ENCODE measurements around the gene CDCA8.

Gene CDCA8

DNA sequence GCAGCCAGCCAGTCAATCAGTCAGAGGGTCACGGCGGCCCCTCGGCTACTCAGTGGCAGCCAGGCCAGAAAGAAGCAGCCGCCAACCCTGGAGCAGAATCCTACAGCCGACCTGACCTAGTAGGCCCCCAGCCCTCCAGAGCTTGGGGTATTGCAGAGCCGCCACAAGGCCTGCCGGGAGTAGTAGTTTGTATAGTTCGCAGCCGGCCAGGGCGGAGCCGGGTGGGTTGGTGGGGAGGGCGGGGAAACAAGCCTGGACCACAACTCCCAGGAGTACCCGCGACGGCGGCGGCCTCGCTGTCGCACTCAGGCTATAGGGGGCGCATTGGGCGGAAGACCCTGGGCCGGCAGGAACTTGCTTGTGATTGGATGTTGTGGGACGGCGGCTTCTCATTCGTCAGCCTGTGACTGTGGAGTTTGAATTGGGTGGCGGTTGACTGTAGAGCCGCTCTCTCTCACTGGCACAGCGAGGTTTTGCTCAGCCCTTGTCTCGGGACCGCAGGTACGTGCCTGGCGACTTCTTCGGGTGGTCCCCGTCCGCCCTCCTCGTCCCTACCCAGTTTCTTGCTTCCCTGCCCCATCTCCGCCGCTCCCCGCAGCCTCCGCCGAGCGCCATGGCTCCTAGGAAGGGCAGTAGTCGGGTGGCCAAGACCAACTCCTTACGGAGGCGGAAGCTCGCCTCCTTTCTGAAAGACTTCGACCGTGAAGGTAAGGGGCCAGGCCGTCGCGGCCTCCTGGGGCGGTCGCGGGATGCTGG lies at the start of gene CDCA8:
CDCA8 (plus strand) TSS at position 439 of the 756 bp plus-strand sequence; CDS start at position 614, 175 bp downstream.
- DNase-seq, result peak; percentile 96

GRCh38 chr1:37647281-37647680 lies 45.0 kb upstream of the CDCA8 start:
- DNase-seq, result no peak

DNA sequence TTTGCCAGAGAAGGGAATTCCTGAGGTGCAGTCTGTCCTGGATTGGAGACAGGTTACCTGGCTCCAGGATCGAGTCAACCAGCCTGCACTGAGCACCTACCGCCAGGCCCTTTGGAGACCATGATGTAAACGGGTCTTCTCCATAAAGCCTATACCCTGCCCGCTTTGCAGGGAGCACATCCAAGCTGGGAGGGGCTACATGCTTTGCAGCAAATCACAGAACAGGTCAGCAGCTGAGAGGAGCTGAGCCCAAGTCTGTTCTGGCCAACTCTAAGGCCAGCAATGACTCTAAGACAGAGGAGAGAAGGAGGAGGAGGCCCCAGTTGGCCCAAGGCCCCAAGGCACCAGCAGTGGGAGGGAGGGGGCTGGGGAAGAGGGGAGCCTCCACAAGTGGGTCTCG lies 42.1 kb upstream of the CDCA8 start:
- DNase-seq, result no peak

- DNase-seq, result no peak
Measured at GRCh38 chr1:37650721-37651120, 41.6 kb upstream of the CDCA8 start.

DNA sequence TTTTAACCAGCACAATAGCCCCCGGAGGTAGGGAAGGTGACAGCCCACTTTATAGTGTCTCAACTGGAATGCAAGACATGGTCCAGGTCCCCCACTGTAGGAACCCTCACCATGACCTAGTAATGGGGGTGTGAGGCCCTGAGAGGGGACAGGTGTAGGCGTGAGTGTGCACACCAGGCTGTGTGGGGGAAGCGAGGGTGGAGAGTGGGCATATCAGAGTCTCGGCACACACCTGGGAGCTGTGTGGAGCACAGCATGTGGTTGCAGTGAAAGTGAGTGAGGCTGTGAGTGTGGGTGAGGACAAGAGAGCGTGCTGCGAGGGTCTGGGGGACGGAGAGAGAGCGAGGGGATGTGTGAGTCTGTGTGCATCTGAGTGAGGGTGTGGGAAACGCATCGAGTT lies 40.5 kb upstream of the CDCA8 start:
- no peak for DNase-seq

DNA sequence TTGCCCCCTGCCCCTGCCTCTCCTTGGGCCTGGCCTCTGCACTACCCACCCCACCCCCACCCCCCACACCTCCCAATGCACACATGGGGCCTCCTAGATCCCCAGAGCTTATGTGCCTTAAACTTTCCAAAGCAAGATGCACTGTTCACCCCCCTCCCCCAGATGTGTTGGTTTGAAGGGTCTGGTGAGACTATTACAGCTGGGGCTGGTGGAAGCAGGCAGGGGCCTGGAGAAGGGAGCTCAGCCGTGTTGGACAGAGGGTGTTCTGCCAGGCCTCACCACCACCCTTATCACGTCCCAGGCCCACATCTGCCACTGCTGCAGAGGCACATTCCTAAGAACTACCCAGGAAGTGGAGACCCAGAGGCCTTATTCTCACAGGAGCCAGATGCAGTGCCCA lies 39.3 kb upstream of the CDCA8 start:
- no peak for DNase-seq

GRCh38 chr1:37653906-37654305 lies 38.4 kb upstream of the CDCA8 start:
- DNase-seq, result no peak

DNA sequence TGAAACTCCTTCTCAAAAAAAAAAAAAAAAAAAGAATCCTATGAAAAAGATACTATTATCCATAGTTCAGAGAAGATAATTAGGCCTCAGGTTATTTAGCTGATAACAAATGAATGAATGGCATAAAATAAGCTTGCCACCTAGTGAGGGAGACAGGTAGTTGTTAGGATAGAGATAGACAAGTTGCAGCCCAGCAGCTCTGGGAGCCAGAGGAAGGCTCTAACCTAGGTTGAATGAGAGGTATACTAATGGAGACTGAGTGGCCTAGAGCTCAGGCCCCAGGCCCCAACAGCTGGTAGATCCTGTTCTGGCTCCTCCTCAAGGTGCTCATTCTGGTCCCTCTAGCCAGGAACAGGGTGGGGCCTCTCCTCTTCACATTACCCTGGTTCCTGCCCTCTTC lies 37.0 kb upstream of the CDCA8 start:
- DNase-seq, result no peak

GRCh38 chr1:37656026-37656425 lies 36.3 kb upstream of the CDCA8 start:
- no peak for DNase-seq

GRCh38 chr1:37656881-37657280 lies 35.4 kb upstream of the CDCA8 start:
- no peak for DNase-seq

GRCh38 chr1:37657620-37658412 lies 34.5 kb upstream of the CDCA8 start:
- no peak for DNase-seq

GRCh38 chr1:37658486-37658885 lies 33.8 kb upstream of the CDCA8 start:
- no peak for DNase-seq

DNA sequence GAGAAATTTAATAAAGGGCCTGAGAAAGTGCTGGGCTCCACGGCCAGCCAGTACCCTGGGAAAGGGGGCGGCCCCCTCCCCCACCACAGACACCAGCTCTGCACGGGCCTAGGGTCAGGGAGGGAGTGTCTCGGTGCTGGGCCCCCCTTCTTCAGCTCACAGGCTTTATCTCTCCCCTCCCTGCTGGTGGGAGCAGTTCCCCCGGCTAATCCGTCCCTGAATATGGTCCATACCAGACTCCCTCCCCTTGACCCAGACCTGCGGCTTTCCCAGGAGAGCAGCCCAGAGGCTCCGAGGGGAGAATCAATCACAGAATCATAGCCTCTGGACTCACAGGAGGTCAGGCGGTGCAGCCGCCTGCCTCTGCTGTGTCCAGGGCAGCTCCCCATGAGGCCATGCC lies 31.7 kb upstream of the CDCA8 start:
- DNase-seq, result no peak

DNA sequence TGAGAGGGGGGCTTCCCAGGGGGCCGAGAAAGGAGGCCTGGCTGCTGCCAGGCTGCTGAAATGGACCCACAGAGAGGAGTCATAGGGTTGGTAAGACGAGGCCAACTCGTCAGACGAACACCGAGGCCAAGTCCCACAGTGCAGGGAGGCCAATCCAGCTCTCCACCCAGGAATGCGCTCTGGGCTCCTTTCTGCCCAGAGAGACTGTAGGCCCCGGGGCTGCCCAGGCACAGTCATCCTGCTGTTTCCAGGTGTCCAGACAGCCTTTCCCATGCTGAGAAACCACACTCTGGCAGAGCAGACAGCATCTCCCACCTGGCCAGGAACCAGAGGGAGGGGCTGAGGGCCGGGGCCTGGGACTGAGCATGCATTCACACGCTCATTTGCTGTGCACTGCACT lies 30.9 kb upstream of the CDCA8 start:
- no peak for DNase-seq

DNA sequence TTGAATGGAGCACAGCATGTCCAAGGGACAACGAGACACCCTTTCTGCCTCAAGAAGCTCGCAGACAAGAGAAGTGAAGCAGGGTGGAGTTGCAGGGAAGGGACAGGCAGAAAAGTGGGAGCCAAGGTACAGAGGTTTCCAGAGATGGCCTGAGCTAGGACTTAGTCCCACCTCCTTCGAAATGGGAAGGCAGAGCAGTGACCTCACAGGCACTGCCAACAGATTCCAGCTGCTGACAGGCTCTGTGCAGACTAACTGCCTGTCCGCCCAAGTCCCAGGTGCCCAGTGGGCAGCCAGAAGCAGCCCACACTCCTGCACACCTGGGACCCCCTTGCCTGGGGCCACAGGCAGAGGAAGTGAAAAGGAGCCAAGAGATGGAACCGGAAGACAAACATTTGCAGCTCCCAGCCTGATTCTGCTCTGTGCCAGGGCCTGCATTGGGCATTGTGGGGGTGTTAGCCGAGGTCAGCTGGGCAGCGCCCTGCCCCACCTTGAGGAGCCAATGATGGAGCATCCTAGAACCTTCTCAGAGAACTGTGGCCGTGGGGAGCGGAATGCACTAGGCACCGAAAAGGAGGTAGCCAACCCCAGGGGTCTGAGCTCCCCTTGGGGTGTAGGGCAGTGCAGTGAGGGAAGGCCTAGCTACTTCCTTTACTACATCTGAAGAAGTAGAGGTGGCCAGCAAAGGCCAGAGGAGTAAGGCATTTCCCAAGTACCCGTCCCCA lies 30.1 kb upstream of the CDCA8 start:
- DNase-seq, result no peak

GRCh38 chr1:37663426-37664000 lies 28.8 kb upstream of the CDCA8 start:
- no peak for DNase-seq

DNA sequence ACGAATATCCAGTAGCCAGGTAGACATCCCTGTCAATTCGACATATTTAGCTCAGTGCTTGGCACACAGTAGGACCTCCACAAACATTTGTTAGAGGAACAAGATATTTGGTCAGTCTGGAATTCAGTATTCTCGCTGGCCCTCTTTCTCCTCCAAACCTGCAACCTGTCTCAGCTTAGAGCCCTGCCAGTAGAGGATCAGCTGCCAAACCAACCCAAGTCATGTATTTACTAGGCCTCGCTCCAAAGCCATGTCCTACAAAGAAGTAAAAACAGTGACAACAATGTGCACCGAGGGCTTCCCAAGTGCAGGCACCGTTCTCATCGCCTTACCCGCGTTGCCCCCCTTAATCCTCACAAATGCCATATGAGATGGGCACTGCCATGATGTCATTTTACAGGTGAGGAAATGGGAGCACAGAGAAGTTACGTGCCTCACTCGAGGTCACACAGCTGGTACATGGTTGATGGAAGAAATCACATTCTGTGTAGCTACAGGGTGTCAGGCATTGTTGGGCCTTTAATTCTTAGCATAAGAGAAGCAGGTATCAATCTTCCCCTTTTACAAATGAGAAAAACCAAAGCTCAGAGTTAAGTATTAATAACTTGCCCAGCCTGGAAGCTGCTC lies 26.0 kb upstream of the CDCA8 start:
- DNase-seq, result no peak

GRCh38 chr1:37667023-37667671 lies 25.2 kb upstream of the CDCA8 start:
- no peak for DNase-seq

DNA sequence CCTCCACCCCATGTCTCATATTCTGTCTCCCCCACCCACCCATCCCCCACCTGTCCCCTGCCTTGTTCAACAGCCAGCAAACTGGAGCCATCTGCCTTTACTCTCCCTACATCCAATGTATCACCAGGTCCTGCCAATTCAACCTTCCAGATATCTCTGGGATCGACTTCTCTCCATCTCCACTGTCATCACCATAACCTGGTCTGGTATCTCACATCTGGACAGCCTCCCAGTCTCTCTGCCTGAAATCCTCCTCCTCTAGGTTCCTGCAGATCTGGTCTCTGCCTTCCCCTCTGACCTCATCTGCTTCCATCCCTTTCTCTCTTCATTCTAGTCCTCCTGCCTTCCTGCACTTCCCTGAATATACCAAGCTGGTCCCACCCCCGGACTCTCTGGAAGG lies 22.2 kb upstream of the CDCA8 start:
- DNase-seq, result no peak

DNA sequence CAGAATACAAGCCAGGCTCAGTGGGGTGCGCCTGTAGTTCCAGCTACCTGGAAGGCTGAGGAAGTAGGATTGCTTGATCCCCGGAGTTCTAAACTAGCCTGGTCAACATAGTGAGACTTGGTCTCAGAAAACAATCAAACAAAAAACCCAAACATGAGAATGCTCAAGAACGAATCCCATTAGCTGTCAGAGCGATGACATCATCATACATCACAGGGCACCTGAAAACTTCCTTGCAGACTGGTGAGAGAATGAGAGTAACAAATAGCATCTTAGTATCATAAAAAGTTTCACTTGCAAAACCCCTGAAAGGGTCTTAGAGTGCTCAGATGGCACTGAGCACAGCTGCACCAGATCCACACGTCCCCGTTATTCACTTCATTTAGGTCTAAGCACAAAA lies 21.1 kb upstream of the CDCA8 start:
- DNase-seq, result no peak

- no peak for DNase-seq
Measured at GRCh38 chr1:37672136-37672870, 20.0 kb upstream of the CDCA8 start.

DNA sequence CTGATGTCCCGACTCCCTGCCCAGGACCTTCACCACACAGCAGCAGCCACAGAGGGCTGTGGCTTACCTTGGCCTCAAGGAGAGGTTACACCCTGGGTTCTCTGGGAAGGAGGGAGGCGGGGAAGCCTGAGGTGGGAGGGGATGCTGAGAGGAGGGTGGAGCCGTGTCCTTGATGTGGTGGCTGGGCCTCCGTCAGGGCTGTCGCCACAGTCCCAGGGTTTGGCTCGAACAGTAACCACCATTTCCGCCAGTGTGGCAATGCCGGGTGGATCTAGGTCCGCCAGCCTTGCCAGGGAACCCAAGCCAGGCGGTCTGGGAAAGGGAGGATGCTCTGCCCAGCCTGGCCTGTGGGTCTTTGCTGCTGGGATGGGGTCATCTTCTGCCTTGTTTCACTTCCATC lies 18.4 kb upstream of the CDCA8 start:
- no peak for DNase-seq

Data from NCI-H187 treated with DMSO at 0.1 percent for 48 hours (cell line).